GM21576 (cell line): ENCODE data around the gene RASA3.
A peak's percentile ranks its signal among the peaks of the same experiment; 100 is the strongest.
"Not testable (repeated sequence)": the region's sequence is repeated elsewhere in the genome, so short reads cannot be mapped to it uniquely, and the experiment has no call there.

Experiments used
- ATAC-seq: cut with Tn5 transposase; IDR thresholded peaks from one replicate; pipeline ENCODE4 v1.9.1; 2021; ENCODE audit warnings: mild to moderate bottlenecking, moderate library complexity; ENCODE audit not compliant: unreplicated experiment

The RASA3 gene, protein sequence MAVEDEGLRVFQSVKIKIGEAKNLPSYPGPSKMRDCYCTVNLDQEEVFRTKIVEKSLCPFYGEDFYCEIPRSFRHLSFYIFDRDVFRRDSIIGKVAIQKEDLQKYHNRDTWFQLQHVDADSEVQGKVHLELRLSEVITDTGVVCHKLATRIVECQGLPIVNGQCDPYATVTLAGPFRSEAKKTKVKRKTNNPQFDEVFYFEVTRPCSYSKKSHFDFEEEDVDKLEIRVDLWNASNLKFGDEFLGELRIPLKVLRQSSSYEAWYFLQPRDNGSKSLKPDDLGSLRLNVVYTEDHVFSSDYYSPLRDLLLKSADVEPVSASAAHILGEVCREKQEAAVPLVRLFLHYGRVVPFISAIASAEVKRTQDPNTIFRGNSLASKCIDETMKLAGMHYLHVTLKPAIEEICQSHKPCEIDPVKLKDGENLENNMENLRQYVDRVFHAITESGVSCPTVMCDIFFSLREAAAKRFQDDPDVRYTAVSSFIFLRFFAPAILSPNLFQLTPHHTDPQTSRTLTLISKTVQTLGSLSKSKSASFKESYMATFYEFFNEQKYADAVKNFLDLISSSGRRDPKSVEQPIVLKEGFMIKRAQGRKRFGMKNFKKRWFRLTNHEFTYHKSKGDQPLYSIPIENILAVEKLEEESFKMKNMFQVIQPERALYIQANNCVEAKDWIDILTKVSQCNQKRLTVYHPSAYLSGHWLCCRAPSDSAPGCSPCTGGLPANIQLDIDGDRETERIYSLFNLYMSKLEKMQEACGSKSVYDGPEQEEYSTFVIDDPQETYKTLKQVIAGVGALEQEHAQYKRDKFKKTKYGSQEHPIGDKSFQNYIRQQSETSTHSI

DNA sequence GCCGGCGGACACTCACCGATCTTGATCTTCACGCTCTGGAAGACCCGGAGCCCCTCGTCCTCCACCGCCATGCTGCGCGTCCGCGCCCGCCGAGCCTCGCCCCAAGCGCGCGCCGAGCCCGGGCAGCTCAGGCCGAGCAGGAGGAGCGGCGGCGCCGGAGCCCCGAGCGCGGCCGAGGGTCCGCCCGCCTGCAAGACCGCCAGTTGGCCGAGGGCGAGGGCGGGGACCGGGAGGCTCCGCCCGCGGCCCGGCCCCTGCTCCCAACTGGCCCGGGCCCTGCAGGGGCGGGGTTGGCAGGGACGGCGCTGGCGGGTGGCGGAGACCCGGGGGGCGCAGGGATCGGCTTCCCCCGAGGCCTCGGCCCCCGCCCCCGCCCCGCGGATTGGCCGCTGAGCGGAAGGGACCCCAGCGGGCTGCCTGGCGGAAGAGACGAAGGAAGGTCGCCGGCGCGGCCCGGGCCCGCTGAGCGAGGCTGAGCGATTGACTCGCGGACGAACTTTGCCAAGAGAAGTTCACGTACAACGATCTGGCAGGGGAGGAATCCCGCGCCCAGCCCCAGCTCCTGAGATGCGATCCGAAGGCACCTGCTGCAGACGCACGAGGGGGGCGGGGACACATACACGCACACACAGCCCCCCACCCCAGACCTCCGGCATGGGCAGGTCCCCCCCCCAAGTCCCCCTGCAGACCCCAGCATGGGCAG, at the start of gene RASA3:
RASA3 (minus strand) TSS at position 205 of the 703 bp plus-strand sequence; CDS start at position 71, 134 bp downstream.
- peak; percentile 51 for ATAC-seq

- ATAC-seq = no peak
Observed at GRCh38 chr13:114179087-114179658, 46.8 kb upstream of the RASA3 start, which contains the start of gene CFAP97D2. Gene CFAP97D2 (plus strand): TSS chr13:114179257. CDS start chr13:114179331, 74 bp downstream.

DNA sequence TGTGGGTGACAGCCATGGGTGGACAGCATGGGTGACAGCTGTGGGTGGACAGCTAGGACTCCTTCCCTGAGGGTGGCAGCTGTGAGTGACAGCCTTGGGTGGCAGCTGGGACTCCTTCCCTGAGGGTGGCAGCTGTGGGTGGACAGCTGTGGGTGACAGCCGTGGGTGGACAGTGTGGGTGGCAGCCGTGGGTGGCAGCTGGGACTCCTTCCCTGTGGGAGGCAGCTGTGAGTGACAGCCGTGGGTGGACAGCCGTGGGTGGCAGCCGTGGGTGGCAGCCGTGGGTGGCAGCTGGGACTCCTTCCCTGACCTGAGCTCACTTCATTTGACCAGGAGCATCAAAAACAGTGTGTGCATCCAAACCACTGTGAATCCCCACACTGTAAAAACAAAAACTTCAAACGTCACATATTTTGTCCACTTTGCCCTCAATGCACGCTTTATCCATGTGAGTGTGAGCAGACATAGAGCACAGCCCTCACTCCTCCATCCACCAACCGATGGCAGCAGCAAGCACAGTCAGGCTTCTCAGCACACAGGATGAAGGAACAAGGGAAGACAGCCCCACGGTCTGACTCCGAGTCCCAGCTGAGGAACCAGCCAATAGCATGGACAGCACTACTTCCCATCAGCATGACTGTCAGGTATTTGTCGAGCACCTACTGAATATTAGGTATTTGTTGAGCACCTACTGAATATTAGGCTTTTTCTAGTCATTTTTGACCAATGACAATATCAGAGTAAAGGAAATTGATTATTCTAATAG, 45.0 kb upstream of the RASA3 start:
- no peak for ATAC-seq

DNA sequence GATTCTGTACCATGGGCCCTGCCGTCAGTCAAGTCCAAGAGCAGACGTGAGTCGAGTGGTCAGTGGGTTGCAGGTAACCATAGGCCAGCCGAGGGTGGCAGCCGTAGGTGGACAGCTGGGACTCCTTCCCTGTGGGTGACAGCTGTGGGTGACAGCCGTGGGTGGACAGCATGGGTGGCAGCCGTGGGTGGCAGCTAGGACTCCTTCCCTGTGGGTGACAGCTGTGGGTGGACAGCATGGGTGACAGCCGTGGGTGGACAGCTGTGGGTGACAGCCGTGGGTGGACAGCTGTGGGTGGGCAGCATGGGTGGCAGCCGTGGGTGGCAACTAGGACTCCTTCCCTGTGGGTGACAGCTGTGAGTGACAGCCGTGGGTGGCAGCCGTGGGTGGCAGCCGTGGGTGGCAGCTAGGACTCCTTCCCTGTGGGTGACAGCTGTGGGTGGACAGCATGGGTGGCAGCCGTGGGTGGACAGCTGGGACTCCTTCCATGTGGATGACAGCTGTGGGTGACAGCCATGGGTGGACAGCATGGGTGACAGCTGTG, 44.0 kb upstream of the RASA3 start:
- not testable (repeated sequence) for ATAC-seq

DNA sequence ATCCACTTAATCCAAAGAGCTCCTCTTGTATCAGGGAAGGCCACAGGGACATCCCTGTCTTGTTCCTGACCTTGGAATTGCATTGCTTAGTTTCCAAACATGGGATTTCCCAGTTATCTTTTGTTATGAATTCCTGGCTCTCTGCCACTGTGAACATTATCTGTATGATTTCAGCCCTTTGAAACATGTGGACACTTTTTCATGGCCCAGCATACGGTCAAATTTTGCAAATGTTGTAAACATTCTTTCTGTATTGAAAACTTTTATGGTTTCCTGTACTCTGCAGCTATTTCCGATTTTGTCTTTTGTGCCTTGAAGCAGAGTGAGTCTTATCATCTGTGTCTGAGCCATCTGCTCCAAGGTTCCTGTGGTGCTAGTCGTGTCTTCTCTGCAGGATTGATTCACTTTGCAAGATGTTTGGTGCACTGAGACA, 42.1 kb upstream of the RASA3 start:
- ATAC-seq = no peak

- ATAC-seq = no peak
Observed at GRCh38 chr13:114173745-114174144, 41.3 kb upstream of the RASA3 start.

GRCh38 chr13:114173272-114173671, 40.8 kb upstream of the RASA3 start:
- no peak for ATAC-seq

DNA sequence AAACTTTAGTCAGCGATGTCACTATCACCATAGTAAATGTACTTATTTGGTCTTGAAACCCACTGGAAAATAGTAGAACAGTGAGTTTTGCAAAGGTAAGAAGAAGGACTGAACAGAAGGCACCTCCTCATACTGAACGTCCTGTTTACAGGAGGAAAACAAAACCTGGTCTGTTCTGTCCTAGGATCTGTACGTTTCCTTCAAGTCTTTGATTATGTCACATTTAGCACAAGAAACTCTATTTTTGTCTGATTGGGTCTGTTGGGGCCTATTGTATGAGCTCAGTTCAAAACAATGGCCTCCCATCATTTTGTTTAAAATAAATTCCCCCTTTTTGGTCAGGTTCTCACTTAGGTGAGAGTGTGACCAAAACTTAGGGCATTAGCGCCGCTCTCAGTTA, 35.5 kb upstream of the RASA3 start:
- ATAC-seq = no peak

GRCh38 chr13:114167426-114167825, 35.0 kb upstream of the RASA3 start:
- no peak for ATAC-seq

DNA sequence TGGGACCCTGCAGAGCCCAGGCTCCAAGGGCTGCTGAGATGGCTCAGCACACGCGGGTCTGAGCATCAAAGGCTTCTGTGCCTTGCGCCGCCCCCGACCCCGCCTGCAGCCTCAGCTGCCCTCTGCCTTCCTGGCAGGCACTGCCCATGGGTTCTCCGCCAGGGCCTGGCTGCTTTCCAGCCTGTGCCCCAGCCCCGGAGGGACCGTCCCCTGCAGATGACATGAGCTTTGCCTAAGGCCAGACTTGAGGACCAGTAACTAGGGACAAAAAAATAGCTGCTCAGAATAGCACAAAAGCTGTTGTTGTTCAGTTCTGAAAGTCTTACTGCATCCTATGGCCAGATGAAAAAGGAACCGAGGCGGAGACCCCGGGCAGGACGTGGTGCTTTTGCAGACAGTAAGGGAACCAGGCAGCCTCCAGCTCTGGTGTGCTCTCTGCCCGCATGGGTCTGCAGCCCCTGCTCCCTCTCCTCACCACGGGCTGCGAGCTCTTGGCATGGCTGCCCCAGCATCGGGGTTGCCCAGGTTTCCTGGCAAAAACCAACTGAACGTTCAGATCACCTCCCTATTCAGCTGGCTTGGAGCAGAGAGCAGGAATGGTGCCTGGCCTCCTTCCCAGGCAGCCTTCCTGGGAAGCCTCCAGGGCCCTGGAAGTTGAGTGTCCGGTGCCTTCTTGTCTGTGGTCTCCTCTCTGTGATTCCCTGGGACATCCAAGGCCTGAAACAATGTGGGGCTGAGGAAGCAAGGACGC, 34.1 kb upstream of the RASA3 start:
- no peak for ATAC-seq

GRCh38 chr13:114164681-114165429, 32.4 kb upstream of the RASA3 start:
- ATAC-seq = no peak

GRCh38 chr13:114164053-114164452, 31.6 kb upstream of the RASA3 start:
- no peak for ATAC-seq

DNA sequence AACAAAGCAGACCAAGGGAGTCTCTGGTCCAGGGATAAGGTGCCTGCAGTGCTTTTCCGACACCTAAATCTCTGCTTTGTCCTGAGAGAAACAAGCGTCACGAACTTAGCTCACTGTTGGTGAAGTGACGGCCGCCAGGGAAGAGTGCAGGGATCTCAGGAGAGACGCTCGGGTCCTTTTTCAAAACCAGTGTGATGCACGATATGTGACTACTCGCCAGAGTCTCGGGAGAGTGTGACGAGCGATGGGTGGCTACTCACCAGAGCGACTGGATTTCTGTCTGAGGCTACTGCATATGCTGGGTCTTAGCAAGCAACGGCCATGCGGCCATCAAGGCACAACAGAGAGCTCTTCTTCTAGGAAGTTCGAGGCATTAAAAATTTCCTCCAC, 30.1 kb upstream of the RASA3 start:
- no peak for ATAC-seq

DNA sequence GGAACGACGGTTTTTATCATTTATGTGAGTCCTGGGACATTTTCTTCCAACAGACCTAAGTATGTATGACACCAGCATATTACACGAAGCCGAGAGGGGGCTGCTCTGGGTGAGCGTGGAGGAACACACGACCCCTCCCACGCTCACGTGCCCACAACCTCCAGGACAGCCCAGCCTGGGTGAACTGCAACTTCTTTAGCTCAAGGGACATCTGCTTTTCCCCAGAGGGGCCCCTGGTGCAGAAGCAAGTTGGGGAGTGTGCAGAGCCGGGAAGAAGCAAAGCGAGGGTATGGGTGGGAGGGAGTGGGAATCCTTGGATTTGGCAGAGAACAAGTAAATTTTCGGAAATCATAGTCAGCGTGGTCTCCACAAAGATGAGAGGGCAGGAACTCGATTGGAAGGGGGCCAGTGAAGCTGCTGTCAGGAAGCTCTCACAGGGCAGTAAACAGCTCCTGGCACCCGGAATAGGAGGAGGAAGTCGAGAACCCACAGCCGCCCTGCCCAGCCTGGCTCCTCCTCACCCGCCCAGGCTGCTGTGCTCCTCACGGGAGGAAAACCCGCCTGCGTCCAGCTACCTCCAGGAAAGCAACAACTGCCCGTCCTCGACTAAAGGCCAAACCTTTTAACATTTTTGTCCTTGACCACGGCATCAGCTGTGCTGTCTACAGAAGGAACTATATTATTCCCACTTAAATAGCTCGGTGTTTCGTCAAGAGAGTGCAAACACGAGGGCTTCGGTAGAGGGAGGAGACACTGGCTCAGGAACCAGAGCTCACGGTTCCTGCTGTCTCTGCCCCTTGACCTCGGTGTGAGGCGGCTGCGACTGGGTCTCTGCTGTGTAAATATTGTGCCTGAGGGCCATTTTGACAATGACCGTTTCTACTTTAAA, 29.5 kb upstream of the RASA3 start:
- no peak for ATAC-seq

GRCh38 chr13:114161028-114161556, 28.7 kb upstream of the RASA3 start:
- ATAC-seq = no peak

- not testable (repeated sequence) for ATAC-seq
Observed at GRCh38 chr13:114158869-114159666, 26.6 kb upstream of the RASA3 start.
